Fibroblast of skin of back (primary cell): ENCODE measurements around the gene PDLIM5.
"Not testable (repeated sequence)": the region's sequence is repeated elsewhere in the genome, so short reads cannot be mapped to it uniquely, and the experiment has no call there.

ENCODE experiments used
- DNase-seq: peaks from one replicate; pipeline ENCODE4 v3.0.0-alpha.2; 2013

Gene PDLIM5

DNA sequence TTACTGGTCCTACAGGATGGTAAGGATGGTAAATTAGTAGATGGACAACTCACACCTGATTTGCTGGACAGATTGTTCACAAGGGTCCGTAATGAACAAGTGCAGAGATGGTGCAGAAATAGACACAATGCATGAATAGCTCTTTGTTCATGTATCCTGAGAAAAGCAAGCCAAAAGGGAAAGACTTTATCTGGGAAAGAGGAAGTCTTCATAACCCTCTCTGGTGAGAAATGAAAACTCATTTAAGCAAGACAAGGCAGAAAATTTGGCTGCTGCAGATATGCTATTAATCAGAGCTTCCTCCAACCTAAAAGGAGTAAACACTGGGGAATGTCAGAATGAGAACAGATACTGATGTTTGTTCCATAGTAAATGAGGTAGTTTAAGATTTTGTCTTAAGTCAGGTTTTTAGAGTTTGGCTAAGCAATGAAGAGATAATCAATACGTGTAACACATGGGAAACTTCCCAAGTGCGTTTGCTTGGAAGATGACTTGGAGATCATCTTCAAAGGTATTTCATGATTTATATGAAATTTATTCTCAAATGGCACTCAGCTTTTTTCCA, 153.6 kb downstream of the PDLIM5 start:
- no peak for DNase-seq

DNA sequence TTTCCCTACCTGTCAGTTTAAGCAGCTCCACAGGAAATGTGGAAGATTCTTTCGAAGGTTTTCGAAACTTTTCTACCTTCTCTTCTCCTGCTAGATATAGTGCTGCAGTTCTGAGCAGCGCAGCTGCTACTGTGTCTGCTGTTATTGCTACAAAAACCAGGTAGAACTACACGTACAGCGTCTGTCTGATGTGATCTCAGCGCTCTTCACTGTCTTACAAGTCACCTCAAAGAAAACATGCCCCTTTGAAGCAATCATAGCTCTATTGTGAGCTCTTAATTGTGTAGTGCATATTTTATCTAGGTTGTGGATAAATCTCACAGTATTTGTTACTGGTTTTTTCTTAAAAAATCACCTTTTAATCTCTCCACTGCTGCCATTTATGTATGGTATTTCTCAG, 158.4 kb downstream of the PDLIM5 start:
- no peak for DNase-seq

DNA sequence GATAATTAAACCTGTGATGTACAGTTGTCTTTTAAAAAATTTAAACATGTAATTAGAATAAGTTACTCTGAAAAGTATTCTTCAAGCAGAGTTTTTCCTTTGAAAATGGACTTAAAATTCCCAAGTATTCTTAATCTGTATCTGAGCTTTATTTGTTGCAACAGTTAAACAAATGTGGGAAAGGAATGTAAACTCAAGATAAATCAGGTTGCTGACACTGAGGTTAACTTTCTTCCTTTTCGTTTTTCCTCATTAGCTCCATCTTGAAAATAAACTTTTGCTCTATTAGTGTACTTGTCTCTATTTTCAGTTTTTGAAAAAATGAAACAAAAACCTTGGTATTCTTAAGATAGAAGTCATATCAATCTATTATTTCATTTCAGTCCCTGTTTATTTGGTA, 161.5 kb downstream of the PDLIM5 start:
- DNase-seq = no peak

DNA sequence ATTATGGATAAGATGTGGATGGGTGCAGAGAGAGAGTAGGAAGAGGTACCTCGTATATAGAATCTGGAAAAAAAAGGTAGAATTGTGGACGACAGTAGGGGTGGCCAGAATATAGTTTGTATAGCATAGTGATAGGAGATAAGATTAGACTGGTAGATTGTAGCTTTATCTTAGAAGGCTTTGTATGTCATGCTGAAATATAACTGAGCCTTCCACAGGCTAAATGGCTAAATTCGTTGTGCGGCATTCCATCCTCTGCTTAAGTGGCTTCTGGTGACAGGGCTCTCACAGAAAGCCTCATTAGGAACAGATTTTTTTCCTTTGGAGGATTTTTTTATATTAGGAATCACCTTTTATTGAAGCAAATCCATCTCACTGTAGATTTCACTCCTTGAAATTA, 163.7 kb downstream of the PDLIM5 start:
- DNase-seq = no peak

DNA sequence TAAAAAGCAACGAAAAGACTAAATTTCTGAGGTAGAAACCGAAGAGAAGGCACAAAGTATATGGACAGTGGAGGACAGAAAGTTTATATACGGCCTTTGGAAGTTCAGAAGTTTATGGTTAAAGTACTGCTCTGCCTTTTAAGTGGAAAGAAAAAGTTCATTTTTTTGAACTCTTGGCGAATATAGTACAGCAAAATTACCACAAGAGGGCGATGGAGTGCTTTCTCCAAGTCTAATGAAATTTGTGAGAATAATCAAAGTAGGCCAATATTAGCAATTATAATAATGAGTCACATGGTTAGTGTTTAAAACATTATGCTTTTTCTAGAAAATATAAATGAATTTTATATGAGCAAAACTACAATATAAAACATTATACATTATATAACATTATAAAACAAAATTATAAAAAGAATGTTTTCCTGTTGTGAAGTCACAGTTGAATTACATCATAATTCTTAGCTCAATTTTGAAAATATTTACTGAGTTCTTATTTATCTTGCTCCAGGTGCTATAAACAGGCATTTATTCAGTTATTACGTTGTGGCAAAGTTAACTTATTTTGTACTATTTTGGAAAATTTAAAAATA, 169.8 kb downstream of the PDLIM5 start:
- peak; percentile 40 for DNase-seq

DNA sequence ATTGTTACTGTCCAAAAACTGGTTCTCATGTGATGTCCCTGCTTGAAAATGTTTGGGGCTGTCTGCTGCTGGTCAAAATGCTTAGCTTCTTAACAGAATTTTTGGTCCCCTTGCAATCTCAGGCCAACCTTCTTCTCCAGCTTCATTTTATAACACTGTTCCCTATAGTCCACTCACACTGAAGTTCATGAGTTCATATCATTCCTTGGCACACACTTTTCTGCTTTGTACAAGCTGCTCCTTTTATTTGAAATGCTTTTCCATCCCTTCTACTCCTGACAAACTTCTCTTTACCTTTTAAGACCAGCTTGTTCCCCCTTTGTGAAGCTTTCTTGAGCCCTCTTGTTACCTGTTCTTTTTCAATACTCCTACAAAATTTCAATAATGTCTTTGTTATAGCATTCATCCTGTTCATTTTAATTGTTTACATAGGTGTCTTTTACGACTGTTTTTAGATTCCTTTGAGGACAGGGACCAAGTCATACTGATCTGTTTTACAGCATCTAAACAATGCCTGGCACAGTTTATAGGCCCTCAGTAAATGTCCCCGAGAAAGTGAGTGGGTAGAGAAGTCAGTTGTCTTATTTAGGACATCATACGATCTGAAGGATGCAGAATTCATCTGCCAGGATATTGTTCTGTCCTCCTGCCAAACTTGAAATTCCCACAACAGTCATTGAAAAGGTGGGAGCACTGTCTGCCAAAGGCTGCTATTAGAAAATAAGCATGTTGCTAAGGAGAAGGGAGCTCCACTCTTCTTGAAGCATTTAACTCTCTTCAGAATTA, 171.6 kb downstream of the PDLIM5 start:
- no peak for DNase-seq

DNA sequence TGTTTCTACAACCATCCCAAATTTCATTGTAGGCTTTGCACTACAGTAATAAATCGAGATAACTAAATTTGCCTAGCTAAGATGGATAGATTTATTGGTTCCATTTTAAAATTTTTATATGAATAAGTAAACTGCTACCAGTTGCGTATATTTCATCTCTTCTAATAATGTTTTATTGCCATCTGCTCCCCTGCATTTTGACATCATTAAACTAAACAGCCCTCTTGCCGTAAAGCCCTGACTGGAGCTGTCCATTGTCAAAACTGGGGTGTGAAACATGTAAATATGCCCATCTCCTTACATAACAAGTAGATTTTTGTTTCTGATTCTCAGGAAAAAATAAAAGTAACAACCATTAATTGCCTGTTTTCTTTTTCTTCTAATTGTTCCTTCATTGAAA, 175.2 kb downstream of the PDLIM5 start:
- no peak for DNase-seq

DNA sequence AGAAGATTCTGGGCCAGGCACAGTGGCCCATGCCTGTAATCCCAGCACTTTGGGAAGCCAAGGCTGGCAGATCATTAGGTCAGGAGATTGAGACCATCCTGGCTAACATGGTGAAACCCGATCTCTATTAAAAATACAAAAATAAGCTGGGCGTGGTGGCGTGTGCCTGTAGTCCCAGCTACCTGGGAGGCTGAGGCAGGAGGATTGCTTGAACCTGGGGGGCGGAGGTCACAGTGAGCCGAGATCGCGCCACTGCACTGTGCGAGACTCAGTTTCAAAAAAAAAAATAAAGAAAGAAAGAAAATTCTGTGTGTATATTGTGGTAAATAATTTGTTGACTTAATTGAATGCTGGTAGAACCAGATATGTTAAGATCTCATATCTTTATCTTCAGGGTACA, 177.3 kb downstream of the PDLIM5 start:
- not testable (repeated sequence) for DNase-seq

DNA sequence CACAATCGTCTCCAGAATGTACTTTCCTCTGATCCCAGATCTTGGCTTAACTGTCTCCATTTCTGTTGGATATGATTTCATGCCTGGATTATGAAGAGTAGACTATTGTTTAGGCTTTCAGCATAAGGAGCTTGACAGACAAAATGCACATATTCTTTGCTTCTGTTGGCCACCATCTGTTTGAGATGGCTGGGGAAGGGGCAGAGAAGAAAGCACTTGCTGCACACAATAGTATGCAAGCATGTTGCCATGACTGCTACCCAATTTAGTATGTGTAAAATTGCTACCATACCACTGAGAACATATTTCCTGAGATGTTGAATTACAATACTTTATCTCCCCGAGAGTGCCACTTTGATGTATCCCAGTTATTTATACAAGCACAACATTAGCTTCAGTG, 178.1 kb downstream of the PDLIM5 start:
- no peak for DNase-seq

DNA sequence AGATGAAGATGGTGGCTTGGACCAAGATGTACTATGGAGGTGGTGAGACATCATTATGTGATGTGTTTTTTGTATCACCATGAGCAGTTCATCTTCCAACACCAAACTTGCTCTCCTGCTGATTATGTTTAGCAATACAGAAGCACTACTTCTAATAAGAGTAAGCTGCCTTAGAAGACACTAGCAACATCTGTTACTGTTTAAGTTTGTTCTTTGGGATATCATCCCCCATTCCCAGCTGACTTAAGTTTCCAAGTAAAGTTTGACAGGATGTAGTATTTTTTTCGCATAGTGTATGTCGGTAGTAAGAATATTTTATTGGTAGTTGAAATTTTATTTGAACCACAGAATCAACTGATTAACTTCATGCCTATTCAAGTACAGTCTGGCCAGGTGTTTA, 182.5 kb downstream of the PDLIM5 start:
- DNase-seq = peak; percentile 72

DNA sequence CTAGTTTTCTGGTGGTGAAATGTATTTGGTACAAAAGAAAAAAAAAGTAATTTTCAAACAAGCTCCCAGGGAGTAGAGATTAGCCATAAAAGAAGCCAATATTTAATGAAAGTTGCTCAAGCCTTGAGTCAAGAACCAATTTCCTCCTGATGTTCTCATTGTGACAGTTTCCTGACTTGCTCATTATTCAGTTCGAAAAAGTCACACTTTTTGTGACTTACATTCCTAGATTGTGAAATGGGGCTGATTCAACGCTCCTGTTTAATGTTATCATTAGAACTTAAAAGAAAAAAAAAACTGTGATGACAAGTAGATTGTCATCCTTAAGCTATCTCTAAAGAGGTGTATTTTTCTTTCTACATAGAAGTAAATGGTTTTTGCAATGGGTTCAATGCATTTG, 183.4 kb downstream of the PDLIM5 start:
- DNase-seq = peak; percentile 56

DNA sequence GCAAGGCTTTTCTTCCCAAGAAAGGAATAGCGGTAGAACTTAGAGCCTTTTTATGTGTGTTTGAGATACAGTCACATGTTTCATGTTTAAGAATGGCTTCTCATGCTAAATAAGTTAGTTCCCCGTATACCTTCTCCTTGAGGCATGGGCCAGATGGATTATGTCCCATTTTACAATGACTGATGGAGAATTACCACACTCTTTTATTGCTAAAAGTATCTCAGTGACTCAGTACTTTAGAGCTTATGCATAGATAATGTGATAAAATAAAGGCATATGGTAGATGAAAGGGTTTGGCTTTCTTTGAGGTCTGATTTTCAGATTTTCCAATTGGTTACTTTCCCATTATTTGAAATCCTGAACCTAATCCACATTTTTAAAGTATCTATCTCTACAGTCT, 184.3 kb downstream of the PDLIM5 start:
- no peak for DNase-seq

DNA sequence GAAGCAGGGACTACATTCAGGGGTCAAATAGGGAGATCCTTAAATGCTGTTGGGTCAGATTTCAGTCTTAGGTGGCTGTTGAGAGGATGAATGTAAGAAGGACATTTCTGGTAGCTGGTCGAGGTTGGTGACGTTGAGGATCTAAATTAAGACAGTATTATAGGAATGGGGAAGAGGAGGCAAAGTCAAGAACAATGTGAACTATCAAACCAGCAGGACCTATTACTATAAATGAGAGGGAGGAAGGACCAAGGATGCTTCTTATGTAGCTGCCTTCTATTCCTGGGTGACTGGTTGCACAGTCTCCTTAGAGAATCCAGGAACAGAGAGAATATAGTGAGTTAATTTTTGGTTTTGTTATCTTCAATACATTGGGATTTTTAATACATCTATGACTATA, 187.6 kb downstream of the PDLIM5 start:
- no peak for DNase-seq

DNA sequence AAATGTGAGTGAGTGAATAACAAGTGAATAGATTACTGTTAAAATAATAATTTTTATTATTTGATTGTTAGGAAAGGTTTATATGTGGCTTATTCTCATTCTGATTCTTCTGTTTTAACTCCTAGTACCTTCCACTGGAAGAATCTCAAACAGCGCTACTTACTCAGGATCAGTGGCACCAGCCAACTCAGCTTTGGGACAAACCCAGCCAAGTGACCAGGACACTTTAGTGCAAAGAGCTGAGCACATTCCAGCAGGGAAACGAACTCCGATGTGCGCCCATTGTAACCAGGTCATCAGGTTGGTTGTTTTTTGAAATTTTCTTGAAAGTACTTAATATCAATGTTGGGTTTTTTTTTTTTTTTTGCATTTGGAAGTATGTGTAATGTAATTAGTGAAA, 188.4 kb downstream of the PDLIM5 start:
- DNase-seq = no peak

DNA sequence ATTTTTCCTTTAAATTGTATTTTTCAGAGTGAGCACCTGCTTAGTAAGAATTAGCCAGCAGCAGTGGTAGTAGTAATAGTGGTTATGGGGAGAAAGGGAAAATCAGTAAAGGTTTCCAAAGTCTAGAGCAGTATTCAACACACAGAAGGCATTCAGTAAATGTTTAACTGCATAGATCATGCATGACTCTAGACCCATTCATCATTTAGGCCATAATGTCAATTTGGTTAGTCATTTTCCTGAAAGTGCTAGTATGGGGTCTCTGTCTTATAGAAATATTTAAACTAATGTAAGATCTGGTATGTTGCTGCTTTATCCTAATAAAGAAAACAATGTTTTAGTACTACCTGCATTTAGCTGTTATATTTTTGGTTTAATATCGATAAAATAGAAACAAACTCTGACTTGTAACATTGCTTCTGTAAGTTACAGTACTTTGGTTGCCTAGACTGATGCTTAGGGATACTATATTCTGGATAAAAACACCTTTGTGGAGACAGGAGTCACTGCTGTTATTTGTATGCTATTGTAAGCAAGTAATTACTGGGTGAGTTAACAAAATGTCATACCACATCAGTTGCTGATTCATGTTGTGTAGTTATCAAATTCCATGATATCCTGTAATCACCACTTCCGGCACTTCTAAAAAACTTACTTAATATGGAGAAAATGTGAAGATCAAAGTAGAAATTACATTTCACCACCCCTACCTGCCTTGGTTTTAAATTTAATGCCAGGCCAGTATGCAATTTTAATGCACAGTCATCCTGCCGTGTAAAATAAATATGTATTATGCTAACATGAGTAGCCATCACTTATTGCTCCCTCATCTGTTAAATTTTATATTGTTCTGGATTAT, 190.2 kb downstream of the PDLIM5 start:
- peak; percentile 89 for DNase-seq

DNA sequence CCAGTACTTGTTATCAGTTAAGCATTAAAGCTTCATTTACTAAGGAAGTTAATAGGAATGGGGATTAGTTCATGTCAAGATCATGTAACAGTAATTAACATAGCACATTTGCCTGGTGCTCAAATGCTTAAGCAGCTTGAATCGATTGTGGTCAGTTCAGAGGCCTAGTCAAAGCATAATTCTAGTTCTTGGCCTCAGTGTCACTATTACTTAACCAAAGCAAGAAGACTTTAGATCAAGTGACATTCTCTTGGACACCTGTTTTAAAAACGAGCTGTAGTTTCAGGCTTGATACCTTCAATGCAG, 190.8 kb downstream of the PDLIM5 start:
- peak; percentile 17 for DNase-seq

DNA sequence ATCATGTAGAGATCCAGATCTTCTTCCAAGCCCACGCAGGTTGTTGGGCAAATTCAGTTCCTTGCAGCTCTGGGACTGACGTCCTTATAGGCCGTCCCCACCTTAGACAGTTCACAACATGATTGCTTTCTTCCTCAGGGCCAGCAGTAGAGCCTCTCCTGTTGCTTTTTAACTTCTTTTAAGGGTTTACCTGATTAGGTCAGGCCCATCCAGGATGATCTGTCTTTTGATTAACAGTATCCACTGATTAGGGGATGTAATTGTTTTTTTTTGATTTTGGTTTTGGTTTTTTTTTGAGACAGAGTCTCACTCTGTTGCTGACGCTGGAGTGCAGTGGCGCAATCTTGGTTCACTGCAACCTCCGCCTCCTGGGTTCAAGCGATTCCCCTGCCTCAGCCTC, 197.0 kb downstream of the PDLIM5 start:
- DNase-seq = no peak

DNA sequence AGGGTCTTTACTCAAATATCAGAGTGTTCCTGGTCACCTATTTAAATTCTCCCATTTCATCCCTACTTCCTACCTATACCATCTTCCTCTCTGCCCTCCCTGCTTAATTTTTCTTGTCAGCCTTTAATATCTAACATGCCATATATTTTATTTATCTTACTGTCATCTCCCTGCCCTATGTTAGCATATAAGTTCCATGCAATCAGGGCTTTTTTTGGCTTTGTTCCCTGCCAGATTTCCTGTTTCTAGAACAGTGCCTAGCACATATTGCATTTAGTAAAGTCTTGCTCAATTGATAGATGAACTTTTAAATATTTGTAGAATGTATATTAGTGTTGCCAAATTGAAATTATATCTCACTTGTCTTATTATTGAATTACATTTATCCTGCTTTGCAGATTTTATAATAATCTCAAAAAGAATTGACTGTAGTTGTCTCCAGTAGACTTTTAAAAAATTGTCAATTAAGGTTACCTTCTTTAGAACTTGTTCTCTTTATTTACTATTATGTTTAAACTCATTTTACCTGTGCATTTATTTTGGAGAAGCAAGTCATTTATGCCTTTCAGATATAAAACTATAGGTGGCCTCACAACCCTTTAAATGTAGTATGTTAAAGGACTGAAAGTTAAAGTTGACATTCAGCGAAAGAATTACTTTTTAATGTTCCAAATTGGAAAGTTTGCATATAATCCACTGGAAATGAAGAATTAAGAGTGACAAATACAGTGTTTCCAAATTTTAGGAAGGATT, 197.8 kb downstream of the PDLIM5 start:
- peak; percentile 45 for DNase-seq

DNA sequence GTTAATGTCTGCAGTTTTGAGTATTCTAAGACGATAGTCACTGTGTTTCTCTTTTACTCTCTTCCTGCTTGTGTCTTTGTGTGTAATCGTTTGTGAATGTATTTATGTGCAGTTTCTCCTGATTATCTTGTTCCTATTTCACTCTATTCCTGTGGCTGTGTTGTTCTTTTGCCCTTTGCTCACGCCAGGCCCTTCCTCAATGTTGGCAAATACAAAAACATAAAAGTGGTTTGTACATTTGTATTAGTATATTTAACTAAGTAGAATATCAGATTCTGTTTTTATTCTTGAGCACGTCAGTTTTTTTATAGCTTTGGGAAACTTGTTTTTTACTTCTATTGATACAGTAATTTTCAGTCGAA, 198.4 kb downstream of the PDLIM5 start:
- no peak for DNase-seq

DNA sequence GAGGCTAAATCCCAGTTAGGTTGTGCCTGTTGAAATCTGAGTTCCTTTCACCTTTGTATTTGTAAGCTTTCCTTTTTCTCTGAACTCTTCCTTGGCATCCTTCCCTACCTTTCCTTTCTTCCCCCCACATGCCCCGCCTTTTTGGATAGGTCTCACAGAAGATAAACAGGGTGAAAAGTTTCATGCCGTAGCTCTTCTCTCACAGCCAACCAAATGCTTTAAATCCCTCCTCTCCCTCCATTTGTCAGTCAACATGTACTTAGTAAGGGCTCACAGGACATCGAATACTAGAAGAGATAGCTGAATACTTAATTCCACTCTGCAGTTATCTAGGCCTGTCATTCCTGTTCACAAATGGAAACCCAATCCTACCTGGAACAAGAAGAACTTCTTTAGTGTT, 198.9 kb downstream of the PDLIM5 start:
- no peak for DNase-seq

DNA sequence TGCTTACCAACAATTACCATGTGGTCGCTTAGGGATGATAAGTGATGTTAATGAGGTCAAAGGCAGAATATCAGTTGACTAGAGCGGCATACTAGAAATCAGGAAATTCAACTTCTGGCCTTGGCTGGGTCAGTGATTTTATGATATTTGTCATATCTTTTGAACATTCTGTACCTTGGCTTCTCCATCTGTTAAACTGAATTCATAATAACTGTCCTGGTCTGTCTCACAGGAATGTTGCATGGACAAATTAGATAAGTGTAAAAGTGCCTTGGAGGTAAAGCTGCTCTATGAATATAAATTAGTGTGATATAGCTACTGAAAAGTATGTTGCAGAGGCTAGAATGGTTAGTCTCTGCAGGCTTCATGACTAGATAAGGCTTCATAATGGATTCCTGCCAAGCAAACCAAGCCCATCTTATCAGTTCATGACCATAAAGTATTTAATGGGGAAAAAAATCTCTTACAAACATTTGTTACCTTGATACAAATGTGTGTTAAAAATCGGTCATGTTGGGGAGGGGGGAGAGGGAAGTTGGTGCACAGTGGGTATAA, 201.4 kb downstream of the PDLIM5 start:
- no peak for DNase-seq

DNA sequence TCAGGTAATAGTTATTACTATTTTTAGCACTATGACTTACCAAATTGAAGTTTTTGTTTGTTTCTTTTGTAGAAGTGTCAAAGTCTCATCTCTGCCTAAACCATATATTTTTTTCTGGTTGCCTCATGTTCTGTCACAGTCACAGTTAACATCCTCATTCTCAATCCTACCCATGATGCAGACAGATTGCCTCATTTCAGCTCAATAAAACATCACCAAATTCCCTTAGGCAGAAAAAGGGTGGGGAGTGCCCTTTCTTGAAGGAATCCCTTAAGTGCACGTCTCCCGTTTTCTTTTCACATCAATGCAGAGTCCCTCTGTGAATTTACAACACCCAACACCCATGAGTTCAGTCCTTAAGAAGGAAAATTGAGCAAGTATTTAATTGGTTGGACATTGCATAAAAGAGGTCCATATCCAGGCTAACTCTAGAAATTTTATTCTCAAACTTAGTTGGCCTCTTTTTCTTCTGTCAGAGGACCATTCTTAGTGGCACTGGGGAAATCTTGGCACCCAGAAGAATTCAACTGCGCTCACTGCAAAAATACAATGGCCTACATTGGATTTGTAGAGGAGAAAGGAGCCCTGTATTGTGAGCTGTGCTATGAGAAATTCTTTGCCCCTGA, 202.4 kb downstream of the PDLIM5 start:
- no peak for DNase-seq
